Sciatic nerve (tissue), 2 donors: Measurements from ENCODE around the gene HSD17B11. TPM values are rescaled to one million over a fixed set of nuclear protein-coding genes. Genes with fewer than 3 reads are reported as not detected.
"Not testable (repeated sequence)": the region's sequence is repeated elsewhere in the genome, so short reads cannot be mapped to it uniquely, and the experiment has no call there.

Experiments used
- ATAC-seq: fragments of 200-7000 bp; cut with Tn5 transposase; one replicate; pipeline ENCODE4 v1.9.1; 2020; ENCODE audit warnings: mild to moderate bottlenecking, moderate library complexity
- DNase-seq: peaks from one replicate; pipeline ENCODE4 v3.0.0-alpha.2; 2020; ENCODE audit warnings: low spot score
- intact Hi-C: fragments of 100-400 bp; cut with DNase I; formaldehyde crosslinking; loops from one replicate; pipeline ENCODE4 v1.14.2; 2022
- total RNA-seq: library from RNA; stranded (reverse); fragmentation: NEBNext Ultra II Directional; extraction: Animal tissue kit (Norgen Biotek cat#: 25700); gene quantifications from one replicate; pipeline ENCODE4 v1.2.1, GENCODE V29; 2021
- donor health status: DM: no; HTN: no; CAD: no.
- donor health status: DM: no; HTN: no; CAD: no.

The HSD17B11 gene
- total RNA-seq, 1 donor from 2014 or later: 66.1 TPM

- no peak for ATAC-seq
- no peak for DNase-seq
- intact Hi-C loops: no loop called here
Measured at GRCh38 chr4:87370068-87370467, 20.9 kb downstream of the HSD17B11 start.

- no peak for DNase-seq
- no peak for ATAC-seq
- intact Hi-C loops: no loop called here
Measured at GRCh38 chr4:87366521-87367162, 24.3 kb downstream of the HSD17B11 start.

GRCh38 chr4:87365348-87365747 lies 25.6 kb downstream of the HSD17B11 start:
- ATAC-seq (no peak), DNase-seq (no peak)
- intact Hi-C loops: no loop called here

- ATAC-seq: no peak
- intact Hi-C loops: no loop called here
- DNase-seq: no peak
Measured at GRCh38 chr4:87363552-87363951, 27.4 kb downstream of the HSD17B11 start.

GRCh38 chr4:87360338-87360935 lies 30.6 kb downstream of the HSD17B11 start:
- DNase-seq (no peak), ATAC-seq (no peak)
- intact Hi-C loops: no loop called here

GRCh38 chr4:87359258-87359657 lies 31.7 kb downstream of the HSD17B11 start:
- DNase-seq: no peak
- ATAC-seq: no peak
- intact Hi-C loops: no loop called here

GRCh38 chr4:87356832-87357526 lies 34.0 kb downstream of the HSD17B11 start:
- ATAC-seq (no peak), DNase-seq (no peak)
- intact Hi-C loops: no loop called here

GRCh38 chr4:87354168-87355102 lies 36.6 kb downstream of the HSD17B11 start:
- DNase-seq (no peak), ATAC-seq (peak; percentile 32)
- intact Hi-C loops: no loop called here

GRCh38 chr4:87353592-87353991 lies 37.4 kb downstream of the HSD17B11 start:
- DNase-seq (no peak), ATAC-seq (peak; percentile 78)
- intact Hi-C loops: no loop called here

GRCh38 chr4:87345139-87345538 lies 45.8 kb downstream of the HSD17B11 start:
- DNase-seq (no peak), ATAC-seq (no peak)
- intact Hi-C loops: no loop called here

- ATAC-seq: no peak
- intact Hi-C loops: no loop called here
- DNase-seq: no peak
Measured at GRCh38 chr4:87342872-87343271, 48.1 kb downstream of the HSD17B11 start.

- intact Hi-C loops, DNase-seq, ATAC-seq: not testable (repeated sequence)
Measured at GRCh38 chr4:87341954-87342635, 48.9 kb downstream of the HSD17B11 start.

- intact Hi-C loops: no loop called here
- ATAC-seq (no peak), DNase-seq (no peak)
Measured at GRCh38 chr4:87339440-87339839, 51.5 kb downstream of the HSD17B11 start.

GRCh38 chr4:87337361-87337760 lies 53.6 kb downstream of the HSD17B11 start:
- ATAC-seq (no peak), DNase-seq (no peak)
- intact Hi-C loops: no loop called here

- intact Hi-C loops: no loop called here
- no peak for ATAC-seq
- no peak for DNase-seq
Measured at GRCh38 chr4:87333267-87333666, 57.7 kb downstream of the HSD17B11 start.

- intact Hi-C loops: no loop called here
- DNase-seq: no peak
- no peak for ATAC-seq
Measured at GRCh38 chr4:87330761-87331160, 60.2 kb downstream of the HSD17B11 start.

- ATAC-seq (no peak), DNase-seq (no peak)
- intact Hi-C loops: no loop called here
Measured at GRCh38 chr4:87327136-87327535, 63.9 kb downstream of the HSD17B11 start.

GRCh38 chr4:87326460-87326859 lies 64.5 kb downstream of the HSD17B11 start:
- ATAC-seq (no peak), DNase-seq (no peak)
- intact Hi-C loops: no loop called here

GRCh38 chr4:87322754-87323153 lies 68.2 kb downstream of the HSD17B11 start, which contains the start of gene HSD17B13:
Gene HSD17B13, minus strand, starts transcription at chr4:87322882. Its CDS starts 41 bp downstream, at chr4:87322841.
- intact Hi-C loops: no loop called here
- ATAC-seq: no peak
- no peak for DNase-seq
